Uterus (tissue), 2 donors: ENCODE data around the gene SCFD2.

ENCODE experiments used
- POLR2A ChIP-seq, 2 donors: fragments of 450-650 bp; IDR thresholded peaks; one replicate each; pipeline ENCODE4 v1.6.1; 2016; ENCODE audit warnings: antibody characterized with exemption in 2 of 2, mild to moderate bottlenecking in 1 of 2, moderate library complexity in 1 of 2
- TF ChIP-seq, protein P1 (sequence below), 4 experiments: fragments of 200-600 bp in 2 of 4; fragments of 450-650 bp in 2 of 4; sonication (generic) in 2 of 4; IDR thresholded peaks; one replicate each; pipeline ENCODE4 v1.5.1; 2016 to 2019; ENCODE audit warnings: antibody characterized with exemption in 4 of 4, mild to moderate bottlenecking in 2 of 4, moderate library complexity in 1 of 4

DNA sequence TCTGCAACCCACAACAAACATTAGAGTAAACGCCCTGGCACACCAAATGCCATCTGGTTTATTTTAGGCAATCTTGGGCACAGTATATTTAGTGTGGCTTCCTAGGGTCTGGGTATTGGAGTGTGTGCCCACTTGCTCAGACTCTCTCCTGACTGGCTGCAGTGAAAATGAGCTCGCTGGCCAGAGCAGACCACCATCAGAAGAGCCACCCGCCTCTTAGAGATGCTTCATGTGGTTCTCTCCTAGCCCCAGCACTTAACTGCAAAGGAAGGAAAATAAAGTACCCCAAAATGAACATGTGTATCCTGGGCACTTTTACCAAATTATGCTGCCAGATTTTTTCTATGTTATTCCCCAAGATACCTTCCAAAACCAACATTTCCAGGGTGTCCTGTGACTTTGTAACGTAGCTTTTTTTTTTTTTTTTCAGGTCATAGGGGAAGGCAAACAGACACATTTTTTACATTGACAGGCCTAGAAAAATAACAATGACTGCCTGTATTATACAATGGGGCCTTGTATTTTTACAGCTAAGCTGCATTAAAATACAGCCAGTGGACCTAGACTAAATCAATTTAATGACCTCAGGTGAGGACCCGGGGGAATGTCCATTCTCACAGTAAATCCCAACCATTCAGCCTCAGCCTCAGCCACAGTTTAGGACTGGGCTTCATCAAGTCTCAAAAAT lies 310.0 kb downstream of the SCFD2 start:
- TF ChIP-seq, protein P1, sequence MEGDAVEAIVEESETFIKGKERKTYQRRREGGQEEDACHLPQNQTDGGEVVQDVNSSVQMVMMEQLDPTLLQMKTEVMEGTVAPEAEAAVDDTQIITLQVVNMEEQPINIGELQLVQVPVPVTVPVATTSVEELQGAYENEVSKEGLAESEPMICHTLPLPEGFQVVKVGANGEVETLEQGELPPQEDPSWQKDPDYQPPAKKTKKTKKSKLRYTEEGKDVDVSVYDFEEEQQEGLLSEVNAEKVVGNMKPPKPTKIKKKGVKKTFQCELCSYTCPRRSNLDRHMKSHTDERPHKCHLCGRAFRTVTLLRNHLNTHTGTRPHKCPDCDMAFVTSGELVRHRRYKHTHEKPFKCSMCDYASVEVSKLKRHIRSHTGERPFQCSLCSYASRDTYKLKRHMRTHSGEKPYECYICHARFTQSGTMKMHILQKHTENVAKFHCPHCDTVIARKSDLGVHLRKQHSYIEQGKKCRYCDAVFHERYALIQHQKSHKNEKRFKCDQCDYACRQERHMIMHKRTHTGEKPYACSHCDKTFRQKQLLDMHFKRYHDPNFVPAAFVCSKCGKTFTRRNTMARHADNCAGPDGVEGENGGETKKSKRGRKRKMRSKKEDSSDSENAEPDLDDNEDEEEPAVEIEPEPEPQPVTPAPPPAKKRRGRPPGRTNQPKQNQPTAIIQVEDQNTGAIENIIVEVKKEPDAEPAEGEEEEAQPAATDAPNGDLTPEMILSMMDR (IDR thresholded peaks at IDR 0.05), result no peak
- no peak for TF ChIP-seq POLR2A (IDR thresholded peaks at IDR 0.05)
